HepG2 (cell line): ENCODE measurements around the gene MLLT10. TPM values are rescaled to one million over a fixed set of nuclear protein-coding genes. Genes with fewer than 3 reads are reported as not detected.

Experiments
- AGO2 ChIP-seq: fragments of 200-400 bp; formaldehyde crosslinking; optimal IDR thresholded peaks from 2 replicates; pipeline ENCODE3; 2017; ENCODE audit warnings: mild to moderate bottlenecking, low read depth, low read length, moderate library complexity
- ARID2 ChIP-seq: sonication (generic); formaldehyde crosslinking; IDR thresholded peaks from 2 replicates; pipeline ENCODE4 v1.8.1; 2022; ENCODE audit warnings: mild to moderate bottlenecking, missing genetic modification reagents, borderline replicate concordance
- ARNT ChIP-seq: fragments of 450-650 bp; IDR thresholded peaks from 2 replicates; pipeline ENCODE4 v1.6.1; 2017
- ATF2 ChIP-seq: sonication (generic); formaldehyde crosslinking; IDR thresholded peaks from 2 replicates; pipeline ENCODE4 v1.4.0; 2020; ENCODE audit warnings: missing genetic modification reagents
- ETV5 ChIP-seq: IDR thresholded peaks from 2 replicates; pipeline ENCODE4 v1.6.1; 2018; ENCODE audit warnings: missing biosample characterization, missing genetic modification reagents, inconsistent platforms, borderline replicate concordance
- HNRNPL ChIP-seq: fragments of 200-400 bp; formaldehyde crosslinking; IDR thresholded peaks from 2 replicates; pipeline ENCODE4 v1.6.1; 2017; ENCODE audit warnings: mild to moderate bottlenecking, low read depth, low read length
- HOXD1 ChIP-seq: sonication (generic); formaldehyde crosslinking; IDR thresholded peaks from 2 replicates; pipeline ENCODE4 v1.5.0; 2020; ENCODE audit warnings: missing genetic modification reagents
- IKZF5 ChIP-seq: IDR thresholded peaks from 2 replicates; pipeline ENCODE4 v1.6.1; 2018; ENCODE audit warnings: missing genetic modification reagents, mild to moderate bottlenecking, missing compliant biosample characterization
- KLF11 ChIP-seq: IDR thresholded peaks from 2 replicates; pipeline ENCODE4 v1.6.1; 2016; ENCODE audit warnings: missing compliant biosample characterization
- MBNL3 ChIP-seq: fragments of 250-450 bp; sonication (Bioruptor Pico); conservative IDR thresholded peaks from 2 replicates; pipeline ENCODE4 v1.8.0; 2022; ENCODE audit warnings: mild to moderate bottlenecking, inconsistent platforms
- NONO ChIP-seq, 2 experiments: fragments of 450-650 bp in 1 of 2; sonication (generic) in 1 of 2; formaldehyde crosslinking in 1 of 2; IDR thresholded peaks in 1 of 2; conservative IDR thresholded peaks in 1 of 2; 2 replicates each; pipeline versions ENCODE4 v1.6.1 to v1.8.0; 2017 to 2022; ENCODE audit warnings: mild to moderate bottlenecking in 1 of 2, missing genetic modification reagents in 1 of 2, moderate library complexity in 1 of 2
- SNRNP70 ChIP-seq: fragments of 200-400 bp; formaldehyde crosslinking; IDR thresholded peaks from 2 replicates; pipeline ENCODE4 v1.6.1; 2017; ENCODE audit warnings: mild to moderate bottlenecking, low read depth, low read length, moderate library complexity
- SOX6 ChIP-seq, 2 experiments: fragments of 450-650 bp in 1 of 2; sonication (generic) in 1 of 2; formaldehyde crosslinking in 1 of 2; IDR thresholded peaks; 2 replicates each; pipeline versions ENCODE4 v1.4.0 to v1.6.1; 2017 to 2020; ENCODE audit warnings: antibody characterized with exemption in 1 of 2, mild to moderate bottlenecking in 1 of 2, missing genetic modification reagents in 1 of 2
- THAP9 ChIP-seq: sonication (generic); formaldehyde crosslinking; IDR thresholded peaks from 2 replicates; pipeline ENCODE4; 2020; ENCODE audit warnings: missing genetic modification reagents, mild to moderate bottlenecking, borderline replicate concordance
- ZIK1 ChIP-seq: sonication (generic); formaldehyde crosslinking; IDR thresholded peaks from 2 replicates; pipeline ENCODE4 v1.5.0; 2020; ENCODE audit warnings: mild to moderate bottlenecking, low read depth, missing genetic modification reagents, borderline replicate concordance
- ZNF3 ChIP-seq: IDR thresholded peaks from 2 replicates; pipeline ENCODE4 v1.7.0; 2017; ENCODE audit warnings: inconsistent platforms
- ZNF557 ChIP-seq: sonication (generic); formaldehyde crosslinking; IDR thresholded peaks from 2 replicates; pipeline ENCODE4 v1.4.0; 2020; ENCODE audit warnings: missing genetic modification reagents
- ZNF687 ChIP-seq: sonication (generic); formaldehyde crosslinking; IDR thresholded peaks from 2 replicates; pipeline ENCODE4 v1.5.1; 2020; ENCODE audit warnings: mild to moderate bottlenecking, missing genetic modification reagents, moderate library complexity
- ZNF720 ChIP-seq: sonication (generic); formaldehyde crosslinking; IDR thresholded peaks from 2 replicates; pipeline ENCODE4 v1.4.0; 2020; ENCODE audit warnings: missing genetic modification reagents
- ZNF740 ChIP-seq: sonication (generic); formaldehyde crosslinking; IDR thresholded peaks from 2 replicates; pipeline ENCODE4 v1.4.0; 2020; ENCODE audit warnings: missing genetic modification reagents
- polyA plus RNA-seq, 8 experiments: library from polyadenylated mRNA; depleted of rRNA in 3 of 8; stranded (reverse) in 7 of 8; unstranded in 1 of 8; fragments of >200 nt; fragmentation: Illumina TruSeq in 4 of 8; extraction: Trizol in 4 of 8; gene quantifications; 2 replicates each; pipeline versions ENCODE4 v1.2.1 to v1.2.3, GENCODE V29; 2011 to 2016; ENCODE audit warnings: low read depth in 4 of 8, missing spikeins in 1 of 8, mixed read lengths in 1 of 8; ENCODE audit not compliant: insufficient read depth in 1 of 8
- total RNA-seq, 5 experiments: library from RNA; depleted of rRNA; stranded (reverse); fragments of >200 nt; fragmentation: Illumina TruSeq; extraction: Trizol; gene quantifications; 2 replicates each; pipeline ENCODE4 v1.2.3, GENCODE V29; 2016; ENCODE audit warnings: low read depth in 1 of 5

The MLLT10 gene
- total and polyA plus RNA-seq, 2 of the 13 experiments (the other 11 are each of a cell fraction or from before 2014, with no cell fraction given), result 51.3 to 84.1 TPM

GRCh38 chr10:21526188-21526859 is 7.7 kb upstream of the MLLT10 start (continued):
- no peak for TF ChIP-seq THAP9 (CRISPR knock-in tag)
- peak; percentile 88 for TF ChIP-seq AGO2
- TF ChIP-seq MBNL3, result no peak
- peak; percentile 78 for TF ChIP-seq ZNF687 (CRISPR knock-in tag)
- TF ChIP-seq ATF2 (CRISPR knock-in tag), result no peak
- TF ChIP-seq HNRNPL, result no peak
- no peak for TF ChIP-seq SOX6 (IDR thresholded peaks at IDR 0.05)
- TF ChIP-seq SOX6 (CRISPR knock-in tag; IDR thresholded peaks at IDR 0.05), result no peak
- TF ChIP-seq NONO (IDR thresholded peaks at IDR 0.05), result no peak
- no peak; the same call in 1 of the 2 replicates for TF ChIP-seq NONO (CRISPR knock-in tag; conservative IDR thresholded peaks at IDR 0.05)
- no peak for TF ChIP-seq ETV5 (CRISPR knock-in tag)
- TF ChIP-seq HOXD1, result no peak
- TF ChIP-seq KLF11 (CRISPR knock-in tag), result no peak
- TF ChIP-seq ZNF3 (CRISPR knock-in tag), result no peak
- no peak for TF ChIP-seq ZNF720 (CRISPR knock-in tag)
- peak; percentile 11; the same call in 1 of the 2 replicates for TF ChIP-seq ZIK1 (CRISPR knock-in tag)
- no peak for TF ChIP-seq SNRNP70
- TF ChIP-seq IKZF5, result no peak
- peak; percentile 74; the same call in 1 of the 2 replicates for TF ChIP-seq ARID2 (CRISPR knock-in tag)
- TF ChIP-seq ARNT, result no peak
- no peak for TF ChIP-seq ZNF557 (CRISPR knock-in tag)
- peak; percentile 89 for TF ChIP-seq ZNF740 (CRISPR knock-in tag)
